ENCODE measurements around the gene TMIGD2.
"Not testable (repeated sequence)": the region's sequence is repeated elsewhere in the genome, so short reads cannot be mapped to it uniquely, and the experiment has no call there.

TMIGD2 gene

GRCh38 chr19:4302243-4302640 lies at the start of gene TMIGD2:
TSS of gene TMIGD2 (minus strand) at chr19:4302389. CDS start at chr19:4302385, 4 bp downstream.
- DNase-seq, result no peak

- DNase-seq, result no peak
Observed at GRCh38 chr19:4350726-4351125, 48.5 kb upstream of the TMIGD2 start.

- DNase-seq, result no peak
Observed at GRCh38 chr19:4350111-4350510, 47.9 kb upstream of the TMIGD2 start.

- DNase-seq, result not testable (repeated sequence)
Observed at GRCh38 chr19:4349225-4349624, 47.0 kb upstream of the TMIGD2 start.

- DNase-seq, result no peak
Observed at GRCh38 chr19:4347521-4347920, 45.3 kb upstream of the TMIGD2 start.

- DNase-seq, result no peak
Observed at GRCh38 chr19:4346020-4346383, 43.8 kb upstream of the TMIGD2 start.

GRCh38 chr19:4345342-4346019 lies 43.3 kb upstream of the TMIGD2 start:
- DNase-seq, result no peak

- peak; percentile 77 for DNase-seq
Observed at GRCh38 chr19:4343370-4344307, 41.5 kb upstream of the TMIGD2 start, which contains the start of gene MPND. TSS of gene MPND (plus strand) at chr19:4343562. CDS start at chr19:4343594, 32 bp downstream.

- DNase-seq, result peak; percentile 98
Observed at GRCh38 chr19:4342615-4343369, 40.6 kb upstream of the TMIGD2 start.

- DNase-seq, result no peak
Observed at GRCh38 chr19:4342314-4342614, 40.1 kb upstream of the TMIGD2 start.

- DNase-seq, result no peak
Observed at GRCh38 chr19:4338441-4339355, 36.5 kb upstream of the TMIGD2 start, which contains the start of gene STAP2. TSS of gene STAP2 (minus strand) at chr19:4338827. CDS start at chr19:4338753, 74 bp downstream.

GRCh38 chr19:4337906-4338440 lies 35.8 kb upstream of the TMIGD2 start:
- peak; percentile 21 for DNase-seq

- DNase-seq, result no peak
Observed at GRCh38 chr19:4334929-4335570, 32.9 kb upstream of the TMIGD2 start.

GRCh38 chr19:4329858-4330257 lies 27.7 kb upstream of the TMIGD2 start:
- DNase-seq, result no peak

GRCh38 chr19:4328991-4329681 lies 26.9 kb upstream of the TMIGD2 start:
- DNase-seq, result not testable (repeated sequence)

GRCh38 chr19:4328243-4328990 lies 26.2 kb upstream of the TMIGD2 start:
- DNase-seq, result no peak

- DNase-seq, result no peak
Observed at GRCh38 chr19:4327877-4328242, 25.7 kb upstream of the TMIGD2 start.

- DNase-seq, result no peak
Observed at GRCh38 chr19:4327252-4327876, 25.2 kb upstream of the TMIGD2 start.

- no peak for DNase-seq
Observed at GRCh38 chr19:4326837-4327251, 24.7 kb upstream of the TMIGD2 start.
